PFSK-1 (cell line): Measurements from ENCODE around the gene MAST1.

ENCODE experiments used
- FOXP2 ChIP-seq: optimal IDR thresholded peaks from 2 replicates; pipeline ENCODE3; 2011; ENCODE audit warnings: borderline replicate concordance, control low read depth, inconsistent platforms; ENCODE audit not compliant: insufficient read depth; ENCODE audit errors: extremely low read length, extremely low read depth
- POLR2AphosphoS5 ChIP-seq: IDR thresholded peaks from 2 replicates; pipeline ENCODE4 v1.6.1; 2012; ENCODE audit warnings: low read depth, mild to moderate bottlenecking, control low read depth, low read length, moderate library complexity
- SIN3A ChIP-seq: IDR thresholded peaks from 2 replicates; pipeline ENCODE4 v1.6.1; 2012; ENCODE audit warnings: mild to moderate bottlenecking, low read length, moderate library complexity, borderline replicate concordance; ENCODE audit not compliant: insufficient read depth
- TAF1 ChIP-seq: IDR thresholded peaks from 2 replicates; pipeline ENCODE4 v1.6.1; 2012; ENCODE audit warnings: low read length, control low read depth, borderline replicate concordance; ENCODE audit not compliant: insufficient read depth
- TF ChIP-seq, protein P1 (sequence below), 2 experiments: IDR thresholded peaks; 2 replicates each; pipeline versions ENCODE4 v1.6.1 to v1.8.0; 2011 to 2012; ENCODE audit warnings: low read depth in 2 of 2, low read length in 2 of 2, control low read depth in 1 of 2, inconsistent platforms in 1 of 2, mild to moderate bottlenecking in 1 of 2, moderate library complexity in 1 of 2; ENCODE audit not compliant: insufficient read depth in 1 of 2

- TF ChIP-seq TAF1 (no peak), POLR2AphosphoS5 (no peak), SIN3A (no peak), FOXP2 (no peak)
- TF ChIP-seq, protein P1, sequence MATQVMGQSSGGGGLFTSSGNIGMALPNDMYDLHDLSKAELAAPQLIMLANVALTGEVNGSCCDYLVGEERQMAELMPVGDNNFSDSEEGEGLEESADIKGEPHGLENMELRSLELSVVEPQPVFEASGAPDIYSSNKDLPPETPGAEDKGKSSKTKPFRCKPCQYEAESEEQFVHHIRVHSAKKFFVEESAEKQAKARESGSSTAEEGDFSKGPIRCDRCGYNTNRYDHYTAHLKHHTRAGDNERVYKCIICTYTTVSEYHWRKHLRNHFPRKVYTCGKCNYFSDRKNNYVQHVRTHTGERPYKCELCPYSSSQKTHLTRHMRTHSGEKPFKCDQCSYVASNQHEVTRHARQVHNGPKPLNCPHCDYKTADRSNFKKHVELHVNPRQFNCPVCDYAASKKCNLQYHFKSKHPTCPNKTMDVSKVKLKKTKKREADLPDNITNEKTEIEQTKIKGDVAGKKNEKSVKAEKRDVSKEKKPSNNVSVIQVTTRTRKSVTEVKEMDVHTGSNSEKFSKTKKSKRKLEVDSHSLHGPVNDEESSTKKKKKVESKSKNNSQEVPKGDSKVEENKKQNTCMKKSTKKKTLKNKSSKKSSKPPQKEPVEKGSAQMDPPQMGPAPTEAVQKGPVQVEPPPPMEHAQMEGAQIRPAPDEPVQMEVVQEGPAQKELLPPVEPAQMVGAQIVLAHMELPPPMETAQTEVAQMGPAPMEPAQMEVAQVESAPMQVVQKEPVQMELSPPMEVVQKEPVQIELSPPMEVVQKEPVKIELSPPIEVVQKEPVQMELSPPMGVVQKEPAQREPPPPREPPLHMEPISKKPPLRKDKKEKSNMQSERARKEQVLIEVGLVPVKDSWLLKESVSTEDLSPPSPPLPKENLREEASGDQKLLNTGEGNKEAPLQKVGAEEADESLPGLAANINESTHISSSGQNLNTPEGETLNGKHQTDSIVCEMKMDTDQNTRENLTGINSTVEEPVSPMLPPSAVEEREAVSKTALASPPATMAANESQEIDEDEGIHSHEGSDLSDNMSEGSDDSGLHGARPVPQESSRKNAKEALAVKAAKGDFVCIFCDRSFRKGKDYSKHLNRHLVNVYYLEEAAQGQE (IDR thresholded peaks at IDR 0.05; ENCODE audit: insufficient read depth in 1 of 2, low read depth in 2 of 2, low read length in 2 of 2) = no peak
Observed at GRCh38 chr19:12825254-12826131, 12.8 kb upstream of the MAST1 start.
